Thyroid gland (tissue), 4 donors: ENCODE results near the gene RHBDD1.

Source experiments
- CTCF ChIP-seq, 6 experiments: fragments of 200-600 bp in 3 of 6; fragments of 450-650 bp in 3 of 6; sonication (generic) in 3 of 6; IDR thresholded peaks; one replicate each; pipeline ENCODE4 v1.5.1; 2016 to 2019; ENCODE audit warnings: antibody characterized with exemption in 6 of 6, mild to moderate bottlenecking in 2 of 6, inconsistent platforms in 1 of 6, moderate library complexity in 1 of 6
- POLR2A ChIP-seq, 2 donors: fragments of 450-650 bp; IDR thresholded peaks; one replicate each; pipeline ENCODE4 v1.6.1; 2017; ENCODE audit warnings: antibody characterized with exemption in 2 of 2, mild to moderate bottlenecking in 2 of 2, moderate library complexity in 1 of 2

- TF ChIP-seq CTCF (IDR thresholded peaks at IDR 0.05) (peak in 1 of 6 experiments; percentile 7), POLR2A (IDR thresholded peaks at IDR 0.05) (no peak)
Observed at GRCh38 chr2:226994775-226995174, 158.9 kb downstream of the RHBDD1 start.
